WI38 (cell line): Measurements from ENCODE around the gene IFNAR1.
"Not testable (repeated sequence)": the region's sequence is repeated elsewhere in the genome, so short reads cannot be mapped to it uniquely, and the experiment has no call there.

Experiments used
- H3K4me3 ChIP-seq: 2 replicates; pipeline ENCODE4 v1.5.1; 2011; ENCODE audit warnings: low read depth, mild to moderate bottlenecking, control low read depth, low read length
- TF ChIP-seq, protein P1 (sequence below): IDR thresholded peaks from 2 replicates; pipeline ENCODE4 v1.5.1; 2012; ENCODE audit warnings: low read depth, mild to moderate bottlenecking, control low read depth, low read length

Gene IFNAR1

GRCh38 chr21:33360281-33360680 lies 35.5 kb downstream of the IFNAR1 start:
- TF ChIP-seq, protein P1, sequence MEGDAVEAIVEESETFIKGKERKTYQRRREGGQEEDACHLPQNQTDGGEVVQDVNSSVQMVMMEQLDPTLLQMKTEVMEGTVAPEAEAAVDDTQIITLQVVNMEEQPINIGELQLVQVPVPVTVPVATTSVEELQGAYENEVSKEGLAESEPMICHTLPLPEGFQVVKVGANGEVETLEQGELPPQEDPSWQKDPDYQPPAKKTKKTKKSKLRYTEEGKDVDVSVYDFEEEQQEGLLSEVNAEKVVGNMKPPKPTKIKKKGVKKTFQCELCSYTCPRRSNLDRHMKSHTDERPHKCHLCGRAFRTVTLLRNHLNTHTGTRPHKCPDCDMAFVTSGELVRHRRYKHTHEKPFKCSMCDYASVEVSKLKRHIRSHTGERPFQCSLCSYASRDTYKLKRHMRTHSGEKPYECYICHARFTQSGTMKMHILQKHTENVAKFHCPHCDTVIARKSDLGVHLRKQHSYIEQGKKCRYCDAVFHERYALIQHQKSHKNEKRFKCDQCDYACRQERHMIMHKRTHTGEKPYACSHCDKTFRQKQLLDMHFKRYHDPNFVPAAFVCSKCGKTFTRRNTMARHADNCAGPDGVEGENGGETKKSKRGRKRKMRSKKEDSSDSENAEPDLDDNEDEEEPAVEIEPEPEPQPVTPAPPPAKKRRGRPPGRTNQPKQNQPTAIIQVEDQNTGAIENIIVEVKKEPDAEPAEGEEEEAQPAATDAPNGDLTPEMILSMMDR, result no peak
- no peak overlapping the region for H3K4me3 ChIP-seq

GRCh38 chr21:33360881-33361602 lies 36.3 kb downstream of the IFNAR1 start:
- TF ChIP-seq, protein P1, result peak; percentile 87
- no peak overlapping the region for H3K4me3 ChIP-seq

- H3K4me3 ChIP-seq, result no peak overlapping the region
- TF ChIP-seq, protein P1, result no peak
Observed at GRCh38 chr21:33362044-33362555, 37.3 kb downstream of the IFNAR1 start.

DNA sequence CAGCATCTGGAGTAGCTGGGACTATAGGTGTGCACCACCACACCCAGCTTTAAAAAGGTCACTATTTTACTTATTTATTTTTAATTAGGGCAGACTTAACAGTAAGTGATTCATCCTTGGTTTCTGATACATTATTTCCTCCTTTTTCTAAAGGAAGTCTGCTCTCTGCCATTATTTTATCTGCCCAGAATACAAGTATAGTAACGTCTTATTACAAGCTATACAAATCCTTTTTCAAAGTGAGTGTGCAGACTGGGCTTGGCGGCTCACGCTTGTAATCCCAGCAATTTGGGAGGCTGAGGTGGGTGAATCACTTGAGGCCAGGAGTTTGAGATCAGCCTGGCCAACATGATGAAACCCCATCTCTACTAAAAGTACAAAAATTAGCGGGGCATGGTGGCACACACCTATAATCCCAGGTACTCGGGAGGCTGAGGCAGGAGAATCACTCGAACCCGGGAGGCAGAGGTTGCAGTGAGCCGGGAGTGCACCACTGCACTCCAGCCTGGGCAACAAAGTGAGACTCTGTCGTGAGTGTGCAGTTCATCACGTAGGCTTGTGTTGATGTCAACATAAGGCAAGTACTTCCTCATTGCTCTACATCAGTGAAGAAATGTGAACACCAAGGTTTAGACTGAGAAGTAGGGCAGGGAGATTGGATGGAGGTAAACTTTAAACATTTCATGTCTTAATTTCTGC lies 39.3 kb downstream of the IFNAR1 start:
- H3K4me3 ChIP-seq, result not testable (repeated sequence)

DNA sequence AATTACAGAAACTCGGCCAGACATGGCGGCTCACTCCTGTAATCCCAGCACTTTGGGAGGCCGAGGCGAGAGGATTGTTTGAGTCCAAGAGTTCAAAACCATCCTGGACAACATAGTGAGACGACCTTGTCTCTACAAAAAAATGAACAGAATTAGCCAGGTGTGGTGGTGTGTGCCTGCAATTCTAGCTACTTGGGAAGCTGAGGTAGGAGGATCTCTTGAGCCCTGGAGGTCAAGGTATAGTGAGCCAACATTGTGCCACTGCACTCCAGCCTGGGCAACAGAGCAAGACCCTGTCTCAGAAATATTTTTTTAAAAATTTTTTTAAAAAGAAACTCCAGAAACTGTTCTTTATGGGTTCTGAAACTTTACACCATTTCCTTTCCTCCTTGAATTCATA lies 40.1 kb downstream of the IFNAR1 start:
- TF ChIP-seq, protein P1, result no peak
- H3K4me3 ChIP-seq, result no peak overlapping the region

DNA sequence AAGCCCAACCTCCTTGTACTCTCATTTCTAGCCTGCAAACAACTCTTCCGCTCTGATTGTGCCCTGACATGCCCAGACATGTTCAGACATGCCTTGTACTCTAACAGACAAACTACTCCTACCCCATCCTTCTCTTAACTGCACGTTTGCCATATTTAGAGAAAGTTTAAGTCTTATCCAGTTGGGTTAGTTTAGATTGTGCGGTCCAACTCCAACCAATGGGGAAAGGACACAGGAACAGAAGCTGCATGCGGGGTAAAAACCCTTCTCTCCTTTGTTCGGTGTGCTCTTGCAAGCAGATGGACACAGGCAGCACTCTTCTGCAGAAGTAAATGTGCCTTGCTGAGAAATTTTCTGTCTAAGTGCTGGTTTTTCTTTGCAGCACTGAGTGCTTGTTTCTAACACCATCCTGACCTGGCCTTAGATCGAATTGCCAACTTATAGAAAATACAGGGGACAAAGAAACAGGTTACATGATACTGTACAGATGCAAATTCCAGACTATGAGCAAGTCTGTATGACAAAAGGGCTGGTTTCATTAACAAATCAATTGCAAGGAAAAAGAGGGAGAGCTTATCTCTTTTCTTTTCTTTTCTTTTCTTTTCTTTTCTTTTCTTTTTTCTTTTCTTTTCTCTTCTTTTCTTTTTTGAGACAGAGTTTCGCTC lies 42.7 kb downstream of the IFNAR1 start:
- no peak overlapping the region for H3K4me3 ChIP-seq
- TF ChIP-seq, protein P1, result no peak

GRCh38 chr21:33368124-33368523 lies 43.4 kb downstream of the IFNAR1 start:
- TF ChIP-seq, protein P1, result no peak

More at GRCh38 chr21:33368124-33368523, 43.4 kb downstream of the IFNAR1 start:
- H3K4me3 ChIP-seq, result no peak overlapping the region
